ENCODE results near the gene RNF213. TPM values are rescaled to one million over a fixed set of nuclear protein-coding genes. Genes with fewer than 3 reads are reported as not detected.

The RNF213 gene
- total and polyA plus RNA-seq, 2 of the 8 experiments (the other 6 are each of a cell fraction or from before 2014, with no cell fraction given): 33.8 to 62.8 TPM

DNA sequence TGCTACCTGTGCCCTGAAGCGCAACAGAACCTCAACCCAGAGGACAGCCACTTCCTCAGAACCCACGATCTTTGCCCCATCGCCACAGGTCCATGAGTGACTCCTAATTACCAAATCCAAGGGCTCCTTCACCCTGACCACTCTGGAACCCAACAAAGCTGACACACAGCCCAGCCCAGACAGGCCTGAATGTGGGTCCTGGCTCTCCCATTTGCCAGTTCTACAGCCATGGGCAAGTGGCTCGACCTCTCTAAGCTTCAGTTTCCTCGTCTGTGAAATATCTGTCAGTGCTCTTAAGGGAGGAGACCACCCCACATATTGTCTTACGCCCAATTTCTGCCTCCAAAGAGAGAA, 136.4 kb downstream of the RNF213 start:
- no peak overlapping the region for H2AK5ac ChIP-seq (ENCODE audit: low read depth, low read length)
- no peak overlapping the region for H2BK5ac ChIP-seq (ENCODE audit: low read depth, low read length)
- H3K79me1 ChIP-seq (ENCODE audit: low read depth, low read length): no peaks in the 10 kb centered on the region
- no peaks in the 10 kb centered on the region for H3K23me2 ChIP-seq (ENCODE audit: low read depth, low read length)
- no peak overlapping the region for H2BK120ac ChIP-seq (replicated peaks; ENCODE audit: low read depth, low read length)
- no peak overlapping the region for H2BK15ac ChIP-seq (ENCODE audit: low read length)
- no peak overlapping the region for H4K91ac ChIP-seq (replicated peaks; ENCODE audit: insufficient read length, low read length)
- peaks cover 0 to 12% (median 3%) of the 10 kb centered on the region in 4 experiments; a peak in 4 of 7 replicates for H3K4me1 ChIP-seq (replicated peaks in 1 of 4; ENCODE audit: control insufficient read depth in 3 of 4, insufficient read depth in 4 of 4, low read length in 3 of 4)
- H2AFZ ChIP-seq (ENCODE audit: low read length): no peak overlapping the region
- no peak overlapping the region for H2BK12ac ChIP-seq (ENCODE audit: low read depth, low read length)
- H4K5ac ChIP-seq (ENCODE audit: insufficient read length, low read depth, low read length): no peak overlapping the region
- DNase-seq (ENCODE audit: low read depth in 1 of 2, low spot score in 2 of 2): no peak
- POLR2A ChIA-PET (ENCODE audit: partially characterized antibody): interaction anchor here (0.6 to 1.3 kb wide), 3 partner anchors 49 to 674 kb away, joined by 3 read pairs; no protein-coding TSS in a partner anchor
- no peak overlapping the region for H3K14ac ChIP-seq (ENCODE audit: insufficient read length)
- 0 out of 2 replicates have a peak overlapping the region, but pooled peaks have one; percentile 6 for H3K18ac ChIP-seq (ENCODE audit: extremely low read depth, low read length)
- H3K4me3 ChIP-seq (ENCODE audit: extremely low read depth in 1 of 4, insufficient read depth in 2 of 4, low read depth in 3 of 4, low read length in 4 of 4): no peak overlapping the region
- no peaks in the 10 kb centered on the region for H3K27me3 ChIP-seq (replicated peaks in 1 of 4; ENCODE audit: control insufficient read depth in 3 of 4, extremely low read depth in 1 of 4, insufficient read depth in 3 of 4, low read length in 3 of 4)
- H3K23ac ChIP-seq (ENCODE audit: insufficient read length): no peak overlapping the region
- H3K9me3 ChIP-seq (ENCODE audit: insufficient read depth in 2 of 2, low read depth in 1 of 2, low read length in 1 of 2): no peaks in the 10 kb centered on the region
- H3K79me2 ChIP-seq (ENCODE audit: control insufficient read depth in 1 of 2, insufficient read depth in 2 of 2, low read length in 2 of 2): no peaks in the 10 kb centered on the region
- H3K27ac ChIP-seq (ENCODE audit: low read depth, low read length): no peak overlapping the region
- CTCF ChIA-PET (ENCODE audit: partially characterized antibody): interaction anchor here (0.9 to 1.2 kb wide), 4 partner anchors 12 to 179 kb away, joined by 3 to 4 read pairs (median 3); no protein-coding TSS in a partner anchor
- FAIRE-seq: no peak
- peaks cover 0 to 11% (median 0%) of the 10 kb centered on the region in 4 experiments; a peak in 2 of 8 replicates for H3K36me3 ChIP-seq (ENCODE audit: control insufficient read depth in 2 of 4, insufficient read depth in 4 of 4, low read length in 3 of 4)
- no peak overlapping the region for H3K56ac ChIP-seq (replicated peaks; ENCODE audit: insufficient read length, low read depth, low read length)
- peaks cover 2 to 3% of the 10 kb centered on the region in 2 experiments for H4K20me1 ChIP-seq (replicated peaks in 1 of 2; ENCODE audit: control insufficient read depth in 1 of 2, insufficient read depth in 2 of 2, low read length in 2 of 2)
- no peak overlapping the region; a peak in 1 of 7 replicates for H3K9ac ChIP-seq (replicated peaks in 1 of 4; ENCODE audit: extremely low read depth in 1 of 4, low read depth in 3 of 4, low read length in 3 of 4)
- WGBS, 2 experiments (ENCODE audit: extremely low coverage in 1 of 2, insufficient coverage in 1 of 2, insufficient read length in 1 of 2, insufficient replicate concordance in 2 of 2, low coverage in 1 of 2, low lambda C conversion rate in 2 of 2, missing lambda C conversion rate in 1 of 2): 87% methylated on average over 6 of the region's 6 CpGs; no CpG with 5 or more reads in 1 of the 2 experiments
- H3K4me2 ChIP-seq (ENCODE audit: insufficient read depth in 1 of 2, low read depth in 2 of 2, low read length in 2 of 2): no peak overlapping the region
- no peak overlapping the region for H2BK20ac ChIP-seq (ENCODE audit: low read length)
- peak overlapping the region; percentile 1; the same call in 1 of the 2 replicates for H4K8ac ChIP-seq (ENCODE audit: extremely low read depth, insufficient read depth, low read length)
- H3K4ac ChIP-seq (replicated peaks; ENCODE audit: insufficient read length, low read depth, low read length): no peak overlapping the region
- TF ChIP-seq SIN3A (conservative IDR thresholded peaks at IDR 0.05 in 1 of 2, IDR thresholded peaks at IDR 0.05 in 1 of 2; ENCODE audit: low read depth in 1 of 2, low read length in 2 of 2) (no peak), TBP (IDR thresholded peaks at IDR 0.05; ENCODE audit: low read depth, low read length) (no peak), POU5F1 (IDR thresholded peaks at IDR 0.05; ENCODE audit: low read depth, low read length) (no peak), RXRA (IDR thresholded peaks at IDR 0.05; ENCODE audit: insufficient read depth, low read depth, low read length) (no peak), HDAC2 (IDR thresholded peaks at IDR 0.05; ENCODE audit: borderline replicate concordance in 1 of 2, low read depth in 2 of 2, low read length in 2 of 2) (no peak), CHD1 (IDR thresholded peaks at IDR 0.05; ENCODE audit: low read depth, low read length) (no peak), BRCA1 (IDR thresholded peaks at IDR 0.05; ENCODE audit: low read depth, low read length) (no peak), CEBPB (IDR thresholded peaks at IDR 0.05; ENCODE audit: low read depth, low read length) (no peak), MAFK (IDR thresholded peaks at IDR 0.05; ENCODE audit: low read depth, low read length) (no peak), EGR1 (IDR thresholded peaks at IDR 0.05; ENCODE audit: borderline replicate concordance, low read depth, low read length) (no peak), EZH2 (IDR thresholded peaks at IDR 0.05; ENCODE audit: low read depth, low read length, severe bottlenecking) (no peak)

Measured in H1 (cell line).